ENCODE measurements around the gene HDAC9. TPM values are rescaled to one million over a fixed set of nuclear protein-coding genes. Genes with fewer than 3 reads are reported as not detected.

Gene HDAC9
- total RNA-seq, 1 experiment from 2014 or later, result 4.3 TPM

DNA sequence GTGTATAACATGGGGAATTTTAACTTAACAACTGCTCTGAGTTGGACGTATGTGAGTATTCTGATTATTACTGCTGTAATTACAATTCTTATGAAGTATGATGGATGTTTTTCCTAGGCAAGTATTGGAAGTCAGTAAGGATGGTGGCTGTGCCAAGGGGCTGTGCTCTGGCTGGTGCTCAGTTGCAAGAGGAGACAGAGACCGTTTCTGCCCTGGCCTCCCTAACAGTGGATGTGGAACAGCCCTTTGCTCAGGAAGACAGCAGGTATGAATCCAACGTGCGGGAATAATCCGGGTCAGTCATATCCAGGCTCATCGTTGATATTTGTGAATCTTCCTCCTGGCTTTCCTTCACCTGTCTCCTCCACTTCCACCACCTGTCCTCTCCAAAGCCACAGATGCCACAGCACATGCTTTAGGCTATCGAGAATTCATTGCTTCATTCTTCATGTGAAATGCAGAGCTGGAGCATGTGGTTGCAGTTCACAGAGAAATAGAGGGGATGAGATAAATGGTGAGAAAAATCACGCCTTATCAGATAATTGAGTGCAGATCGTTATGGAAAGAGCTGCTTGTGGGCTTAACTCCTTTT, 480.2 kb downstream of the HDAC9 start:
- Histone ChIP-seq H3K36me3 (ENCODE audit: control insufficient read depth in 1 of 2, insufficient read depth in 2 of 2, low read length in 2 of 2) (no peaks in the 10 kb centered on the region), H3K4me3 (replicated peaks in 1 of 2; ENCODE audit: low read depth in 1 of 2, low read length in 2 of 2) (no peak overlapping the region), H4K20me1 (ENCODE audit: insufficient read depth) (no peaks in the 10 kb centered on the region), H3K27me3 (ENCODE audit: insufficient read depth, low read length) (no peaks in the 10 kb centered on the region), H3K27ac (ENCODE audit: low read depth, low read length) (no peak overlapping the region), H3K79me2 (ENCODE audit: insufficient read depth, low read length) (no peaks in the 10 kb centered on the region), H3K4me2 (ENCODE audit: low read length) (no peak overlapping the region), H3K9me3 (ENCODE audit: control insufficient read depth in 1 of 2, insufficient read depth in 1 of 2, low read depth in 1 of 2, low read length in 2 of 2) (no peaks in the 10 kb centered on the region), H2AFZ (ENCODE audit: low read depth, low read length, poor library complexity, severe bottlenecking) (no peak overlapping the region), H3K9me2 (ENCODE audit: insufficient read depth) (no peaks in the 10 kb centered on the region), H3K4me1 (ENCODE audit: control insufficient read depth in 1 of 2, insufficient read depth in 2 of 2, low read length in 2 of 2) (peaks cover 0 to 47% of the 10 kb centered on the region in 2 experiments; a peak in 3 of 4 replicates), H3K9ac (ENCODE audit: low read length) (no peak overlapping the region)
- ChIA-PET RAD21 (ENCODE audit: low non-redundant PET in 1 of 2, low total read pairs in 2 of 2, uncharacterized antibody in 2 of 2, unreplicated experiment in 2 of 2) (no interaction called here), CTCF (no interaction called here), POLR2A (no interaction called here)
- intact Hi-C loops (cut with micrococcal nuclease), result no loop called here
- ATAC-seq, result no peak
- DNase-seq (ENCODE audit: low read depth, low spot score), result no peak
- TF ChIP-seq, protein P1, sequence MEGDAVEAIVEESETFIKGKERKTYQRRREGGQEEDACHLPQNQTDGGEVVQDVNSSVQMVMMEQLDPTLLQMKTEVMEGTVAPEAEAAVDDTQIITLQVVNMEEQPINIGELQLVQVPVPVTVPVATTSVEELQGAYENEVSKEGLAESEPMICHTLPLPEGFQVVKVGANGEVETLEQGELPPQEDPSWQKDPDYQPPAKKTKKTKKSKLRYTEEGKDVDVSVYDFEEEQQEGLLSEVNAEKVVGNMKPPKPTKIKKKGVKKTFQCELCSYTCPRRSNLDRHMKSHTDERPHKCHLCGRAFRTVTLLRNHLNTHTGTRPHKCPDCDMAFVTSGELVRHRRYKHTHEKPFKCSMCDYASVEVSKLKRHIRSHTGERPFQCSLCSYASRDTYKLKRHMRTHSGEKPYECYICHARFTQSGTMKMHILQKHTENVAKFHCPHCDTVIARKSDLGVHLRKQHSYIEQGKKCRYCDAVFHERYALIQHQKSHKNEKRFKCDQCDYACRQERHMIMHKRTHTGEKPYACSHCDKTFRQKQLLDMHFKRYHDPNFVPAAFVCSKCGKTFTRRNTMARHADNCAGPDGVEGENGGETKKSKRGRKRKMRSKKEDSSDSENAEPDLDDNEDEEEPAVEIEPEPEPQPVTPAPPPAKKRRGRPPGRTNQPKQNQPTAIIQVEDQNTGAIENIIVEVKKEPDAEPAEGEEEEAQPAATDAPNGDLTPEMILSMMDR (IDR thresholded peaks at IDR 0.05 in 2 of 3, conservative IDR thresholded peaks at IDR 0.05 in 1 of 3; ENCODE audit: borderline replicate concordance in 1 of 3, insufficient read depth in 1 of 3, low read depth in 2 of 3, low read length in 2 of 3), result no peak
- TF ChIP-seq SP1 (IDR thresholded peaks at IDR 0.05; ENCODE audit: low read depth), result no peak
- no TSS peak for BruUV-seq (replicated peaks)

DNA sequence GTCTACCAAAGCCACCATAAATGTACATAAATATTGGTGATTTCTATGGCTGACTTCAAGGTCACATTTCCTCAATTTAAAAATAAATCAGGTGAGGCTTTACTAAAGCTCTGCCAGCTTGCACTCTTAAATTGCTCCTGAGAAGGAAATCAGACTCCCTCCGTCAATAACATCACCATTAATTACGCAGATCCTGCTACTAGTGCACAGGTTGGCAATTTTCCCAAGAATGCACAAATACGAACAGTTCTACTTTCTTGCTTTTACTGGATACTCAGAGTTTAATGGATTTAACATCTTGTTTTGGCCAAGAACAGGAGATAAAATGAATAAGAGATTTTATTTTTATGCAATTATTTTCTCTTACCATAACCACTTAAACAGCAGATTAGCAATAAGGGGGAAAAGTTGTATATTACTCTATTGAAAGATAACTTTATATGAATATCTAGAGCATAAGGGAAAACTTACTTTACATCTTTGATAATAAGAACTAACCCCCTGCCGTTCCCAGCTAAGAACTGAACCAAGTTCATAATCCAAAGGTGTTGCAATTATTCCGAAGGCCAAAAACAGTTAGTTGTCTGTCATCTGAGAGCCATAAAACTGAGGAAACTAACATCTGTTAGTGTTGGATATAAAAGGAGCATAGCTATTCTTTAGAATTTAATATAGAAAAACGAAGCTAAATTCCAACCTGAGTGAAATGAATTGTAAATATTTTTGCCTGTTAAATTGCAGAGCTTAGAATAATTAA, 481.3 kb downstream of the HDAC9 start:
- POLR2A ChIA-PET, result interaction anchor here (1.2 kb wide), 1 partner anchor 32 kb away, joined by 3 read pairs; no protein-coding TSS in a partner anchor
- no peak for TF ChIP-seq SIN3A (IDR thresholded peaks at IDR 0.05; ENCODE audit: low read depth)
- TF ChIP-seq EZH2 (IDR thresholded peaks at IDR 0.05), result no peak
- TF ChIP-seq CBX3 (IDR thresholded peaks at IDR 0.05; ENCODE audit: low read depth), result no peak
- no peak for TF ChIP-seq POLR2AphosphoS5 (IDR thresholded peaks at IDR 0.05; ENCODE audit: low read depth, low read length)
- no peak for TF ChIP-seq RAD21 (IDR thresholded peaks at IDR 0.05; ENCODE audit: low read depth)
- no peak for TF ChIP-seq ELF1 (IDR thresholded peaks at IDR 0.05; ENCODE audit: borderline replicate concordance, low read depth)
- TF ChIP-seq POLR2A (IDR thresholded peaks at IDR 0.05; ENCODE audit: borderline replicate concordance, extremely low read depth, insufficient read depth, insufficient read length), result no peak
- no peak for TF ChIP-seq ZNF274 (IDR thresholded peaks at IDR 0.05; ENCODE audit: low read depth, low read length)
- no peak for TF ChIP-seq TCF7L2 (IDR thresholded peaks at IDR 0.05; ENCODE audit: borderline replicate concordance, extremely low read depth, insufficient read depth, insufficient read length)
- TF ChIP-seq YY1 (IDR thresholded peaks at IDR 0.05; ENCODE audit: extremely low read depth, insufficient replicate concordance, low read depth, low read length), result no peak
- TF ChIP-seq, protein P1 (IDR thresholded peaks at IDR 0.05 in 2 of 3, conservative IDR thresholded peaks at IDR 0.05 in 1 of 3; ENCODE audit: borderline replicate concordance in 1 of 3, insufficient read depth in 1 of 3, low read depth in 2 of 3, low read length in 2 of 3), result no peak
- TF ChIP-seq EGR1 (IDR thresholded peaks at IDR 0.05; ENCODE audit: low read depth), result no peak

More for the DNA sequence above, 481.3 kb downstream of the HDAC9 start:
- Histone ChIP-seq H3K9ac (ENCODE audit: low read length) (no peak overlapping the region), H3K79me2 (ENCODE audit: insufficient read depth, low read length) (no peaks in the 10 kb centered on the region), H4K20me1 (ENCODE audit: insufficient read depth) (no peaks in the 10 kb centered on the region), H3K4me3 (replicated peaks in 1 of 2; ENCODE audit: low read depth in 1 of 2, low read length in 2 of 2) (no peak overlapping the region), H3K9me3 (ENCODE audit: control insufficient read depth in 1 of 2, insufficient read depth in 1 of 2, low read depth in 1 of 2, low read length in 2 of 2) (no peaks in the 10 kb centered on the region), H2AFZ (ENCODE audit: low read depth, low read length, poor library complexity, severe bottlenecking) (no peak overlapping the region), H3K27ac (ENCODE audit: low read depth, low read length) (no peak overlapping the region), H3K4me1 (ENCODE audit: control insufficient read depth in 1 of 2, insufficient read depth in 2 of 2, low read length in 2 of 2) (peaks cover 0 to 45% of the 10 kb centered on the region in 2 experiments; a peak in 3 of 4 replicates), H3K4me2 (ENCODE audit: low read length) (no peak overlapping the region), H3K36me3 (ENCODE audit: control insufficient read depth in 1 of 2, insufficient read depth in 2 of 2, low read length in 2 of 2) (no peaks in the 10 kb centered on the region), H3K27me3 (ENCODE audit: insufficient read depth, low read length) (no peaks in the 10 kb centered on the region), H3K9me2 (ENCODE audit: insufficient read depth) (no peaks in the 10 kb centered on the region)
- ATAC-seq (no peak), DNase-seq (ENCODE audit: low read depth, low spot score) (no peak)
- intact Hi-C loops (cut with micrococcal nuclease), result no loop called here
- ChIA-PET CTCF (no interaction called here), RAD21 (ENCODE audit: low non-redundant PET in 1 of 2, low total read pairs in 2 of 2, uncharacterized antibody in 2 of 2, unreplicated experiment in 2 of 2) (no interaction called here)
- no TSS peak for BruUV-seq (replicated peaks)
